HG03066 (cell line): Measurements from ENCODE around the gene LOC128125822.
"Not testable (repeated sequence)": the region's sequence is repeated elsewhere in the genome, so short reads cannot be mapped to it uniquely, and the experiment has no call there.

Source experiments
- ATAC-seq: cut with Tn5 transposase; IDR thresholded peaks from one replicate; pipeline ENCODE4 v1.9.1; 2021; ENCODE audit warnings: low read depth; ENCODE audit not compliant: unreplicated experiment

The LOC128125822 gene

GRCh38 chr6:63572044-63572746 is at the start of gene LOC128125822, which contains the start of gene PTP4A1:
Gene LOC128125822, plus strand, starts transcription at chr6:63572480.
Gene PTP4A1, plus strand, starts transcription at chr6:63572480. Its CDS starts 4,401 bp downstream, at chr6:63576881.
- peak; percentile 82 for ATAC-seq

- ATAC-seq: not testable (repeated sequence)
These were observed 49.4 kb upstream of the LOC128125822 start for GRCh38 chr6:63522911-63523287.

GRCh38 chr6:63523630-63524029 is 48.6 kb upstream of the LOC128125822 start:
- ATAC-seq: no peak

- ATAC-seq: no peak
These were observed 46.9 kb upstream of the LOC128125822 start for GRCh38 chr6:63525186-63525878.

GRCh38 chr6:63526931-63527330 is 45.3 kb upstream of the LOC128125822 start:
- ATAC-seq: no peak

- no peak for ATAC-seq
These were observed 44.4 kb upstream of the LOC128125822 start for GRCh38 chr6:63527658-63528514.

- no peak for ATAC-seq
These were observed 42.8 kb upstream of the LOC128125822 start for GRCh38 chr6:63529498-63529897.

GRCh38 chr6:63530182-63530581 is 42.1 kb upstream of the LOC128125822 start:
- no peak for ATAC-seq

GRCh38 chr6:63530991-63531390 is 41.3 kb upstream of the LOC128125822 start:
- ATAC-seq: no peak

GRCh38 chr6:63533026-63533425 is 39.3 kb upstream of the LOC128125822 start:
- ATAC-seq: no peak

- ATAC-seq: no peak
These were observed 38.3 kb upstream of the LOC128125822 start for GRCh38 chr6:63533952-63534351.

GRCh38 chr6:63537201-63537958 is 34.9 kb upstream of the LOC128125822 start:
- ATAC-seq: peak; percentile 73

GRCh38 chr6:63537959-63538300 is 34.4 kb upstream of the LOC128125822 start:
- no peak for ATAC-seq

GRCh38 chr6:63538550-63538949 is 33.7 kb upstream of the LOC128125822 start:
- ATAC-seq: no peak

- ATAC-seq: no peak
These were observed 29.3 kb upstream of the LOC128125822 start for GRCh38 chr6:63543001-63543400.

GRCh38 chr6:63543982-63544381 is 28.3 kb upstream of the LOC128125822 start:
- no peak for ATAC-seq

GRCh38 chr6:63546236-63546635 is 26.0 kb upstream of the LOC128125822 start:
- ATAC-seq: no peak

GRCh38 chr6:63546697-63547096 is 25.6 kb upstream of the LOC128125822 start:
- ATAC-seq: no peak

- ATAC-seq: no peak
These were observed 23.2 kb upstream of the LOC128125822 start for GRCh38 chr6:63549076-63549475.

- ATAC-seq: peak; percentile 98
These were observed 19.1 kb upstream of the LOC128125822 start for GRCh38 chr6:63553208-63553607.
